Forelimb muscle (tissue), 1 donor: Measurements from ENCODE around the gene MAGEA2. TPM values are rescaled to one million over a fixed set of nuclear protein-coding genes. Genes with fewer than 3 reads are reported as not detected.
"Not testable (repeated sequence)": the region's sequence is repeated elsewhere in the genome, so short reads cannot be mapped to it uniquely, and the experiment has no call there.

Experiments
- DNase-seq: peaks from one replicate; pipeline ENCODE4 v3.0.0-alpha.2; 2013; ENCODE audit warnings: low read depth
- polyA plus RNA-seq: library from polyadenylated mRNA; unstranded; fragments of 120-200 nt; gene quantifications from one replicate; pipeline ENCODE4 v1.2.1, GENCODE V29; 2013; ENCODE audit not compliant: insufficient read length

The MAGEA2 gene
- polyA plus RNA-seq, 1 donor, result not detected

- DNase-seq, result not testable (repeated sequence)
These were observed 44.5 kb downstream of the MAGEA2 start, which contains the start of gene CSAG2 for GRCh38 chrX:152709173-152709572. Gene CSAG2 (minus strand): TSS chrX:152709273. CDS start chrX:152709112, 161 bp downstream.

- not testable (repeated sequence) for DNase-seq
These were observed 47.1 kb downstream of the MAGEA2 start for GRCh38 chrX:152706500-152706899.

DNA sequence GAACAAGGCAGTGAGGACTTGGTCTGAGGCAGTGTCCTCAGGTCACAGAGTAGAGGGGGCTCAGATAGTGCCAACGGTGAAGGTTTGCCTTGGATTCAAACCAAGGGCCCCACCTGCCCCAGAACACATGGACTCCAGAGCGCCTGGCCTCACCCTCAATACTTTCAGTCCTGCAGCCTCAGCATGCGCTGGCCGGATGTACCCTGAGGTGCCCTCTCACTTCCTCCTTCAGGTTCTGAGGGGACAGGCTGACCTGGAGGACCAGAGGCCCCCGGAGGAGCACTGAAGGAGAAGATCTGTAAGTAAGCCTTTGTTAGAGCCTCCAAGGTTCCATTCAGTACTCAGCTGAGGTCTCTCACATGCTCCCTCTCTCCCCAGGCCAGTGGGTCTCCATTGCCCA is 53.3 kb downstream of the MAGEA2 start:
- not testable (repeated sequence) for DNase-seq

Other genes starting within 250 kb of the MAGEA2 start
- 1.3 TPM for gene GABRQ, start 115.9 kb downstream of the MAGEA2 start, polyA plus RNA-seq
- gene MAGEA3, start 55.0 kb downstream of the MAGEA2 start, polyA plus RNA-seq, result not detected
- not detected for gene CSAG2, start 44.6 kb downstream of the MAGEA2 start, polyA plus RNA-seq
- not detected for gene MAGEA2B, start 39.2 kb downstream of the MAGEA2 start, polyA plus RNA-seq
- not detected for gene CSAG1, start 20.1 kb downstream of the MAGEA2 start, polyA plus RNA-seq
- not detected for gene MAGEA12, start 20.1 kb downstream of the MAGEA2 start, polyA plus RNA-seq
- not detected for gene CSAG3, start 5.4 kb upstream of the MAGEA2 start, polyA plus RNA-seq
- not detected for gene MAGEA6, start 15.8 kb upstream of the MAGEA2 start, polyA plus RNA-seq
- 27.9 TPM for gene CETN2, start 76.9 kb upstream of the MAGEA2 start, polyA plus RNA-seq
- gene NSDHL, start 77.2 kb upstream of the MAGEA2 start, polyA plus RNA-seq, result 12.5 TPM
- 13.1 TPM for gene ZNF185, start 144.2 kb upstream of the MAGEA2 start, polyA plus RNA-seq
- not detected for gene PNMA5, start 240.3 kb upstream of the MAGEA2 start, polyA plus RNA-seq